Left cardiac atrium (tissue), 4 donors: ENCODE data around the gene SLIT2. TPM values are rescaled to one million over a fixed set of nuclear protein-coding genes. Genes with fewer than 3 reads are reported as not detected.
A peak's percentile ranks its signal among the peaks of the same experiment; 100 is the strongest.

Experiments used
- ATAC-seq, 2 donors: fragments of 200-7000 bp; cut with Tn5 transposase; one replicate each; pipeline ENCODE4 v1.9.1; 2020; ENCODE audit warnings: mild to moderate bottlenecking in 2 of 2, moderate library complexity in 2 of 2
- DNase-seq: peaks from one replicate; pipeline ENCODE4 v3.0.0-alpha.2; 2020
- intact Hi-C, 2 donors: fragments of 100-400 bp; cut with DNase I; formaldehyde crosslinking; loops; one replicate each; pipeline versions ENCODE4 v1.14.1 to v1.15.1; 2022 to 2023
- long read RNA-seq: library from polyadenylated mRNA; unstranded; transcript quantifications from one replicate; pipeline ENCODE4 v2.0.0, GENCODE V29; 2021
- total RNA-seq, 2 donors: library from RNA; stranded (reverse); fragmentation: NEBNext Ultra II Directional; extraction: Animal tissue kit (Norgen Biotek cat#: 25700); gene quantifications; one replicate each; pipeline ENCODE4 v1.2.1, GENCODE V29; 2021
- donor health status: DM: no; HTN: yes; CAD: no.
- donor health status: DM: no; HTN: yes; CAD: no; lungs with severe emphysema.
- donor health status: DM: yes; HTN: yes; CAD: no.
- donor health status: Dilated cardiomyopathy.

Gene SLIT2, protein sequence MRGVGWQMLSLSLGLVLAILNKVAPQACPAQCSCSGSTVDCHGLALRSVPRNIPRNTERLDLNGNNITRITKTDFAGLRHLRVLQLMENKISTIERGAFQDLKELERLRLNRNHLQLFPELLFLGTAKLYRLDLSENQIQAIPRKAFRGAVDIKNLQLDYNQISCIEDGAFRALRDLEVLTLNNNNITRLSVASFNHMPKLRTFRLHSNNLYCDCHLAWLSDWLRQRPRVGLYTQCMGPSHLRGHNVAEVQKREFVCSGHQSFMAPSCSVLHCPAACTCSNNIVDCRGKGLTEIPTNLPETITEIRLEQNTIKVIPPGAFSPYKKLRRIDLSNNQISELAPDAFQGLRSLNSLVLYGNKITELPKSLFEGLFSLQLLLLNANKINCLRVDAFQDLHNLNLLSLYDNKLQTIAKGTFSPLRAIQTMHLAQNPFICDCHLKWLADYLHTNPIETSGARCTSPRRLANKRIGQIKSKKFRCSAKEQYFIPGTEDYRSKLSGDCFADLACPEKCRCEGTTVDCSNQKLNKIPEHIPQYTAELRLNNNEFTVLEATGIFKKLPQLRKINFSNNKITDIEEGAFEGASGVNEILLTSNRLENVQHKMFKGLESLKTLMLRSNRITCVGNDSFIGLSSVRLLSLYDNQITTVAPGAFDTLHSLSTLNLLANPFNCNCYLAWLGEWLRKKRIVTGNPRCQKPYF (N-terminal part only)
- total RNA-seq: 10 to 100 TPM; 11.2 to 14.9 TPM
- long read RNA-seq, partial matches to known transcripts: 0 of 1 reads
- long read RNA-seq, other reads (novel, unspliced or antisense): 1 of 1 reads

GRCh38 chr4:20251796-20252655, at the start of gene SLIT2:
TSS of gene SLIT2 (plus strand) at chr4:20251905. CDS start at chr4:20253816, 1,911 bp downstream.
- DNase-seq (peak; percentile 86), ATAC-seq (peak; percentile 91)
- intact Hi-C loops: loop anchor here in 1 of 2 donors (10.0 kb wide), 1 partner anchor 937 kb away; no protein-coding TSS in a partner anchor

DNA sequence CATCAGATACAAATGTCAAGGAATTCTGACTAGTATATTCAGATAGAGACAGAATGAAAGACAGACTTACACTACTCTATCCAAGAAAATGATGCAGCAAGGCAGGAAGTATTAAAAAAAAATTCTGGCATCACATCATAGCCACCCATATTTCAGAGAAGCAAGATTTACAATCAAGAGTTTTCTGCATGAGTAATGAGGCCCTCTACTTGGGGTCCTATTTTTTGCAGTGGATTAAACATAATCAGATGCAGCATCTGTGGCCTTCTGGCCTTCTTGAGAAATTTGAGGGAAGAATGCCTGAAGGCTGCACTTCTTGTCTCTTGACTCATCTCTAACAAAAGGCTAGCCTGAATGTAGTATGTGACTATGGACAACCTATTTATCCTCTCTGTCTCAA, 48.2 kb upstream of the SLIT2 start:
- DNase-seq (no peak), ATAC-seq (no peak)
- intact Hi-C loops: no loop called here

GRCh38 chr4:20217521-20217920, 34.2 kb upstream of the SLIT2 start:
- DNase-seq (no peak), ATAC-seq (no peak)
- intact Hi-C loops: no loop called here

DNA sequence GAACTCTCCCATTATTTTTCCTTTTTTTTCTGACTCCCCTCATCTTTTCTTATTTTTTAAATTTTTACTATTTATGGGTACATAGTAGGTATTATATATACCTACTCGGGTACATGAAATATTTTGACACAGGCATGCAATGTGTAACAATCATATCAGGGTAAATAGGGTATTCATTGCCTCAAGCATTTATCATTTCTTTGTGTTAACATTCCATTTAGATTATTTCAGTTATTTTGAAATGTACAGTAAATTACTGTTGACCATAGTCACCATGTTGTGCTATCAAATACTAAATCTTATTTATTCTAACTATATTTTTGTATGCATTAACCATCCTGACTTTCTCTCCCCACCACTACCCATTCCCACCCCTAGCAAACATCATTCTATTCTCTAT, 33.8 kb upstream of the SLIT2 start:
- intact Hi-C loops: no loop called here
- DNase-seq (no peak), ATAC-seq (no peak)

DNA sequence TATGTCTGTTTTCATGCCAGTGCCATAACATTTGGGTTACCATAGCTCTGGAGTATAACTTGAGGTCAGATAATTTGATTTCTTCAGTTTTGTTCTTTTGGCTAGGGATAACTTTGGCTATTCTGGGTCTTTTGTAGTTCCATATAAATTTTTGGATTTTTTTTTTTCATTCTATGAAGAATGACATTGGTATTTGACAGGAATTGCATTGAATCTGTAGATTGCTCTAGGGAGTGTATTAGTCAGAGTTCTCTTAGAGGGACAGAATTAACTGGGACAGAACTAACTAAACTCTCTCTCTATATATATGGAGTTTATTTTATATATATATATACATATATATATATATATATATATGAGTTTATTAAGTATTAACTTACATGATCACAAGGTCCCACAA, 32.2 kb upstream of the SLIT2 start:
- no peak for DNase-seq
- intact Hi-C loops: no loop called here
- ATAC-seq: no peak

- DNase-seq: no peak
- intact Hi-C loops: no loop called here
- no peak for ATAC-seq
Observed at GRCh38 chr4:20237894-20238537, 13.7 kb upstream of the SLIT2 start.

DNA sequence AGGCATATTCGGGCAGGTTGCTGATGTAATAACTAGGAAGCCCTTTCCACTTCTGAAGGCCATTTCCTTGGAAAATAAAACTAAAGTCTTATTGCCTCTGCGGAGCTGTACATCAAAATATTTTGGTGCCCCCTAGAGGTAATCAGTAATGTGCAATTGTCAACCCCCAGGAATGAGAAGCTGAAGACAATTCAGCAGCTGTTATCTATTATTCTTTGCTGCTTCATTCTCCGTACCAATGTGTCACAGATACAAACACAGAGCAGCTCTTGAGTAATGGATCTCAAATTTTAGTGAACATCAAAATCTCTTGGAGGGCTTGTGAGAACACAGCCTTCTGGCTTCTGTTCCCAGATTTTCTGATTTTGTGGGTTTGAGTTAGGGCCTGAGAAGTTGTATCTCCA, 3.5 kb upstream of the SLIT2 start:
- ATAC-seq (no peak), DNase-seq (no peak)
- intact Hi-C loops: loop anchor here (5.0 to 10.0 kb wide), 3 partner anchors 1021 to 1551 kb away; no protein-coding TSS in a partner anchor

DNA sequence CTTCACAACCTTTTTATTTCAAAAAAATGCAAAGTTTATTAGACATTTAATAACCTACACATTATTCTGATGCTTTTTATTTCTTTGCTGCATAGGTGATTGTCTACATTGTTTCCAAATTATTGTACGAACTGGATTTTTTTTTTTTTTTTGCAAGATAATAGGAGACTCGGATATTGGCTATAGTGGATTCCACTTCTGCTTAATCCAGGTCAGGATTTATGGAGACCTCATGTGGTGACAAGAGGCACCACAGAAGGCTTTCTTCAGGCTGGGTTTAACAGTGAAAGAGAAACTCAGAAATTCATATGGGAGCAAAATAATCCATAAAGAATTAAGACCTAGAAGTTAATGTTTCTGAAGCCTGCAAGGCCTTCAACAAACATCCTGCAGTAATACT, 2.4 kb upstream of the SLIT2 start:
- ATAC-seq: no peak
- intact Hi-C loops: loop anchor here (5.0 to 10.0 kb wide), 3 partner anchors 1022 to 1552 kb away; no protein-coding TSS in a partner anchor
- no peak for DNase-seq

DNA sequence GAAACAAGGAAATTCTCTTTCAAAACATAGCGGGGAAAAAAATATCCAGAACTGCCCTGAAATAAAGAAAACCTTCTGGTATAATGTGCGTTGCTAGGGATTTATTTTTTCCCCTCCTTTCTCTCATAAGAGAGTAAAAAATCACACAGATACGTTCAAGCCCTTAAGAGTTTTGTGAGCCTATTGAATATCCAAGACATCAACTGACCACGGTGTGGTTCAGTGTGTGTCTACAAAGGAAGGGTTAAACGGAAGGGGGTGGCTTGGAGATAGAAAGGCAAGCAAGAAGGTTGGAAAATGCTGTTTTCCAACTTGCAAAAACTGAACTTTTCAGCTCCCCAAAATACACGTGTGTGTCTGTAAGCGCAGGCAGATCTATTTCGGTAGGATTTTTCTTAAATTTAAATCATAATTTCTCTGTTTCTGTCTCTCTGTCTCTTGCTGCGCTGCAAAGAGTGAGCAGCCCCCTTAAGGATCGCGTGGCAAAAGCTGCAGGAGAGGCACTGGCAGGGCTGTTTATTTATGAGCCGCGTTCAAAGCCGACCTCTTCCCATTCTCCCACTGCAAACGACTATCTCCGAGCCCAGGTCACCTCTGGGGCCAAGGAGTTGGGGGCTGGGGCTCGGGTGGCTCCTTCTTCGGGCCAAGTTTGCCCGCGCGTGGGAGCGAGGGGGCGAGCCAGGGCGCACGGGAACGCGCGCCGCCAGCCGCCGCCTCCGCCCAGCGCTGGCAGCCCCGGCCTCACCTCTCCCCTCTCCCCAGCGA, 492 bp upstream of the SLIT2 start:
- ATAC-seq (no peak), DNase-seq (no peak)
- intact Hi-C loops: loop anchor here in 1 of 2 donors (10.0 kb wide), 1 partner anchor 936 kb away; no protein-coding TSS in a partner anchor

DNA sequence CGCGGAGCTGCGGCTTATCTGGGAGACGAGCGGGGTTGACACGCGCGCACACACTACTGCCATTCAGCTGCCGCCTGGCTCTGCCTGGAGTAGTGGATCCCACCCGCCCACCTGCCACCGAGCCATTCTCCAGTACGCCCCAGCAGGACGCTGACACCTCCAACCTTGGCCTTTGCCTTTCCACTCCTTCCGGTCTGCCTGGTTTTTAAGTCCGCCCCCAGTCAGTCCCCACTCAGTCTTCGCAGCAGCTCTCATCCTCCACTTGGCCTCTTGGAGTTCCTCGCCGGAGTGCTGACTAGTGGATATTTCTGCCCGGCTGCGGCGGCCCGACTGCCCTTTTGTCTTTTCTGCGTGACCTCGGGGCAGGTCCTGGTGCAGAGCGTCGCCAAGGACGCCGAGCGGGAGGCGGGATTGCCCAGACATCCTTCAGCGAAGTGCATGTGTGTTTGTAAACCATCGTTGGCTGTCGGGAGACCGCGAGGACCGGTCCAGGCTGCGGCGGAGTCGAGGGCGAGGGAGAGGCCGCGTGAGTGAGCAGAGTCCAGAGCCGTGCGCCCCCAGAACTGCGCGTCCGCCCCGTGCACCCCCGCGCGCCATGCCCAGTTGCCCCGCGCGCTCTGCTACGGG, 1.1 kb downstream of the SLIT2 start:
- ATAC-seq: peak; percentile 17 to 44
- DNase-seq: peak; percentile 26
- intact Hi-C loops: loop anchor here in 1 of 2 donors (10.0 kb wide), 1 partner anchor 938 kb away; no protein-coding TSS in a partner anchor

GRCh38 chr4:20253283-20253734, 1.6 kb downstream of the SLIT2 start:
- ATAC-seq (no peak), DNase-seq (peak; percentile 16)
- intact Hi-C loops: loop anchor here in 1 of 2 donors (10.0 kb wide), 1 partner anchor 939 kb away; no protein-coding TSS in a partner anchor

GRCh38 chr4:20253735-20254409, 2.2 kb downstream of the SLIT2 start:
- intact Hi-C loops: loop anchor here in 1 of 2 donors (10.0 kb wide), 1 partner anchor 939 kb away; no protein-coding TSS in a partner anchor
- ATAC-seq (peak in 1 of 2 donors; percentile 40), DNase-seq (peak; percentile 36)

DNA sequence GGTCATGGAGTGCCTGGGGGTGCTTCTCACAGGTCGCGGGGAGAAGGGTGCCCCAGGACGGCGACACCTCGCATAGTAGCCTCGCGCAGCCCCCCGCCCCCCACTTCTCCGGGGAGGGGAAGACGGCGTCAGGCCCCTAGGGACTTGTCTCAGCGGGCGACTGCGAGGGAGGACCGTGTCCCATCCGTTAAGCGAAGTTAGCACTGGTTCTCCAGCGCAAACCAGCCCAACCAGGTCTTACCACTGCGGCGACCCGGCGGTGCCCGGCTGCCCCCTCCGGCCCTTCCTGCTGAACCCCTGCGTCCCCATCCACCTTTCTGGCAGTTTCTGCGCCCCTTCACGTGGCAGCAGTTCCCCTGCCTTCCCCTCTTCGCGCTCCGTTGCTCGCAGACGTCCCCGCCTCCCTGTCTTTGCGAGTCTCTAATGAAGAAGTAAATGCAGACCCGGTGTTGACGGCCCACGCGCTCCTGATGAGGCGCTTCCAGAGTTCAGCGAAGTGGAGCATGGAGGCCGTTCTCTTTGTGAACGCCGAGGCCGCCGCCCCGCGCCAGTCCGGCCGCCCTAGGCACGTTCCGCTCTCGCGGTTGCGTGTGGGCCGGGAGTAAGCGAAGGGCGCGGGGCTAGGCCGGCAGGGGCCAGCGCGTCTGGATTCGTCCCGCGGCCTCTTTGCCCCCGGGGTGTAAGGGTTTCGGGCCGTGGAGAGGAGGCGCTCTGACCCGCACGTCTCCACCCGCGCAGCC, 3.0 kb downstream of the SLIT2 start:
- intact Hi-C loops: loop anchor here in 1 of 2 donors (10.0 kb wide), 1 partner anchor 940 kb away; no protein-coding TSS in a partner anchor
- ATAC-seq: peak; percentile 12 to 15
- DNase-seq: peak; percentile 33

DNA sequence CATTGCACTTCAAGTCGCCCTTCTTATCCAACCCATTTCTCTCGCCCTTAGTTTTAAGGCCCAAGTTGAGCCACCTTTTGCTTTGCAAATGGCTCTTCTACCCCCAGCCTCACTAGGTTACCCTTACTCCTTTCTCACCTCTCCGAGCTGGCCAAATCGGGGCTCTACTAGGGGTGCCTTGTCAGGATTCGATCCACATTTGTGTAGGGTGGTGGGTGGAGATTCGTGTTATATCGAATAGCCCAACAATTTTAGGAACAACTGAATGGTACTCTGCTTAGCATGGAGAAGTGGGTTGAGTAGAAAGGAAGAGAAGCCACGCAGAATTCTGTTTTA, 3.5 kb downstream of the SLIT2 start:
- intact Hi-C loops: loop anchor here in 1 of 2 donors (10.0 kb wide), 1 partner anchor 940 kb away; no protein-coding TSS in a partner anchor
- DNase-seq: no peak
- ATAC-seq: no peak

- intact Hi-C loops: loop anchor here in 1 of 2 donors (10.0 kb wide), 1 partner anchor 941 kb away; no protein-coding TSS in a partner anchor
- no peak for DNase-seq
- ATAC-seq: no peak
Observed at GRCh38 chr4:20255823-20256222, 4.1 kb downstream of the SLIT2 start.
